ENCODE results near the gene ADAP1. TPM values are rescaled to one million over a fixed set of nuclear protein-coding genes. Genes with fewer than 3 reads are reported as not detected.

Gene ADAP1
- total RNA-seq, 3 donors from 2014 or later: 7.5 to 15.5 (median 14.0) TPM

- Histone ChIP-seq H3K27ac (no peak overlapping the region), H3K27me3 (peaks cover 9 to 74% of the 10 kb centered on the region in 2 donors), H3K4me1 (peaks cover 0 to 7% of the 10 kb centered on the region in 2 donors), H3K9me3 (no peaks in the 10 kb centered on the region), H3K4me3 (no peak overlapping the region), H3K36me3 (no peaks in the 10 kb centered on the region)
- TF ChIP-seq CTCF (IDR thresholded peaks at IDR 0.05) (no peak), POLR2A (IDR thresholded peaks at IDR 0.05) (no peak), POLR2AphosphoS5 (IDR thresholded peaks at IDR 0.05) (no peak)
- DNase-seq (ENCODE audit: low spot score in 2 of 2): no peak
- intact Hi-C loops (cut with DNase I; ENCODE audit: low total_unique reads): no loop called here
These were observed 31.6 kb upstream of the ADAP1 start for GRCh38 chr7:985915-986741.

- Histone ChIP-seq H3K4me1 (peaks cover 0 to 7% of the 10 kb centered on the region in 2 donors), H3K27ac (no peak overlapping the region), H3K36me3 (no peaks in the 10 kb centered on the region), H3K4me3 (no peak overlapping the region), H3K9me3 (no peaks in the 10 kb centered on the region), H3K27me3 (peaks cover 9 to 64% of the 10 kb centered on the region in 2 donors)
- intact Hi-C loops (cut with DNase I; ENCODE audit: low total_unique reads): no loop called here
- no peak for TF ChIP-seq CTCF (IDR thresholded peaks at IDR 0.05)
- no peak for TF ChIP-seq POLR2A (IDR thresholded peaks at IDR 0.05)
- no peak for TF ChIP-seq POLR2AphosphoS5 (IDR thresholded peaks at IDR 0.05)
- DNase-seq (ENCODE audit: low spot score in 2 of 2): no peak
These were observed 30.6 kb upstream of the ADAP1 start for GRCh38 chr7:985127-985416.

DNA sequence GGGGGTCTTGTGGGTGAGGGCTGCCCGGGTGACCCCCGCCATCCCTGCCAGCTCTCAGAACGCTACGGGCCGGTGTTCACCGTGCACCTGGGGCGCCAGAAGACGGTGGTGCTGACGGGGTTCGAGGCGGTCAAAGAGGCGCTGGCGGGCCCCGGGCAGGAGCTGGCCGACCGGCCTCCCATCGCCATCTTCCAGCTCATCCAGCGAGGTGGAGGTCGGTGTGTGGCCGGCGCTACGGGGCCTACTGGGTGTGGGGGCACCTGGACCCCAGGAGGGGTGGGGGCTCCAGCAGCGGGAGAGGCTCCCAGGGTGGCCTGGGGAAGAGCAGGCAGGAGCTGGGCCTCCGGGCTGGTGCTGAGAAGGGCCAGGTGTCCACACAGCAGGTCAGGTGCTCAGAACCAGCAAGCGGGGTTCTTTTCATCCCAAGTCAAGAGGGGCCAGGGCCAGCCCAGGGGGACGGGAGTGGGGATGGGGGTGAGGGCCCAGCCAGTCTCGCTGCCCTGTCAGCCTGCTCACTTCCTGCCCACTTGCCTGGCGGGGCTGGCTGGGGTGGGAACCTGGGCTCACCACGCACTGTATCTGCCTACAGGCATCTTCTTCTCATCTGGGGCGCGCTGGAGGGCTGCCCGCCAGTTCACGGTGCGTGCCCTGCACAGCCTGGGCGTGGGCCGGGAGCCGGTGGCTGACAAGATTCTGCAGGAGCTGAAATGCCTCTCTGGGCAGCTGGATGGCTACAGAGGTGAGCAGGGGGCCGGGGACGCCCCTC is 30.1 kb upstream of the ADAP1 start:
- intact Hi-C loops (cut with DNase I; ENCODE audit: low total_unique reads): no loop called here
- H3K27me3 ChIP-seq: peaks cover 9 to 64% of the 10 kb centered on the region in 2 donors
- no peak for DNase-seq (ENCODE audit: low spot score in 2 of 2)

GRCh38 chr7:983616-984071 is 29.2 kb upstream of the ADAP1 start:
- Histone ChIP-seq H3K27ac (no peak overlapping the region), H3K27me3 (peaks cover 7 to 57% of the 10 kb centered on the region in 2 donors), H3K4me1 (peaks cover 0 to 4% of the 10 kb centered on the region in 2 donors), H3K4me3 (no peak overlapping the region), H3K9me3 (no peaks in the 10 kb centered on the region), H3K36me3 (no peaks in the 10 kb centered on the region)
- no peak for DNase-seq (ENCODE audit: low spot score in 2 of 2)
- intact Hi-C loops (cut with DNase I; ENCODE audit: low total_unique reads): no loop called here
- no peak for TF ChIP-seq CTCF (IDR thresholded peaks at IDR 0.05)
- TF ChIP-seq POLR2A (IDR thresholded peaks at IDR 0.05): no peak
- TF ChIP-seq POLR2AphosphoS5 (IDR thresholded peaks at IDR 0.05): no peak

More for the DNA sequence above, 30.1 kb upstream of the ADAP1 start:
- H3K4me3 ChIP-seq: no peak overlapping the region
- peaks cover 0 to 7% of the 10 kb centered on the region in 2 donors for H3K4me1 ChIP-seq
- H3K36me3 ChIP-seq: no peaks in the 10 kb centered on the region
- no peak for TF ChIP-seq POLR2AphosphoS5 (IDR thresholded peaks at IDR 0.05)
- TF ChIP-seq CTCF (IDR thresholded peaks at IDR 0.05): no peak
- no peak for TF ChIP-seq POLR2A (IDR thresholded peaks at IDR 0.05)
- no peaks in the 10 kb centered on the region for H3K9me3 ChIP-seq
- H3K27ac ChIP-seq: no peak overlapping the region
